ENCODE data around the gene MYBPH. TPM values are rescaled to one million over a fixed set of nuclear protein-coding genes. Genes with fewer than 3 reads are reported as not detected.

Gene MYBPH
- total and polyA plus RNA-seq, 12 donors = 0.64 TPM; not detected in 11

DNA sequence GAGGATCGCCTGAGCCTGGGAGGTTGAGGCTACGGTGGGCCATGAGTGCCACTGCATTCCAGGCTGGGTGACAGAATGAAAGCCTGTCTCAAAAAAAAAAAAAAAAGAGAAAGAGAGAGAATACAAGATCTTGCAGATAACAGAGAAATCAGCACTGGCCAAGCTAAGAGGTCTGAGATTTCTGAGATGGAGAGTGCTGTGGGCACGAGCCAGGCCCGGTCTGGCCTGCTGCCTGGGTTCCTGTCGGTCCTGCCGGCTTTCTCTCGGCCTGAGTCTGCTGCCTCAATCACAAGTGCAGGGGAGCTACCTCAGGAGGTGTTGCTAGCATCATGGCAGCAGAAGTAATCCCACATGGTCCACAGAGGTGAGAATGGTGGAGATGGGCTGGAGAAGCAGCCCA, 29.1 kb downstream of the MYBPH start:
- no peaks in the 10 kb centered on the region for H3K27me3 ChIP-seq
- no peak overlapping the region for H3K4me3 ChIP-seq
- no peaks in the 10 kb centered on the region for H3K36me3 ChIP-seq (replicated peaks in 1 of 2)
- H3K4me1 ChIP-seq (replicated peaks in 1 of 2) = no peaks in the 10 kb centered on the region
- no peak for DNase-seq
- intact Hi-C loops (cut with DNase I) = no loop called here
- no peaks in the 10 kb centered on the region for H3K9me3 ChIP-seq (replicated peaks in 1 of 3)
- WGBS, 4 donors = 78 to 91% (median 84%) methylated on average over 6 to 7 of the region's 7 CpGs
- no peak for TF ChIP-seq POLR2A (IDR thresholded peaks at IDR 0.05)
- TF ChIP-seq, protein P1, sequence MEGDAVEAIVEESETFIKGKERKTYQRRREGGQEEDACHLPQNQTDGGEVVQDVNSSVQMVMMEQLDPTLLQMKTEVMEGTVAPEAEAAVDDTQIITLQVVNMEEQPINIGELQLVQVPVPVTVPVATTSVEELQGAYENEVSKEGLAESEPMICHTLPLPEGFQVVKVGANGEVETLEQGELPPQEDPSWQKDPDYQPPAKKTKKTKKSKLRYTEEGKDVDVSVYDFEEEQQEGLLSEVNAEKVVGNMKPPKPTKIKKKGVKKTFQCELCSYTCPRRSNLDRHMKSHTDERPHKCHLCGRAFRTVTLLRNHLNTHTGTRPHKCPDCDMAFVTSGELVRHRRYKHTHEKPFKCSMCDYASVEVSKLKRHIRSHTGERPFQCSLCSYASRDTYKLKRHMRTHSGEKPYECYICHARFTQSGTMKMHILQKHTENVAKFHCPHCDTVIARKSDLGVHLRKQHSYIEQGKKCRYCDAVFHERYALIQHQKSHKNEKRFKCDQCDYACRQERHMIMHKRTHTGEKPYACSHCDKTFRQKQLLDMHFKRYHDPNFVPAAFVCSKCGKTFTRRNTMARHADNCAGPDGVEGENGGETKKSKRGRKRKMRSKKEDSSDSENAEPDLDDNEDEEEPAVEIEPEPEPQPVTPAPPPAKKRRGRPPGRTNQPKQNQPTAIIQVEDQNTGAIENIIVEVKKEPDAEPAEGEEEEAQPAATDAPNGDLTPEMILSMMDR (IDR thresholded peaks at IDR 0.05) = no peak
- no peak overlapping the region for H3K27ac ChIP-seq

- Histone ChIP-seq H3K4me1 (replicated peaks in 1 of 2) (no peaks in the 10 kb centered on the region), H3K36me3 (replicated peaks in 1 of 2) (no peaks in the 10 kb centered on the region), H3K4me3 (no peak overlapping the region), H3K27me3 (no peaks in the 10 kb centered on the region), H3K27ac (no peak overlapping the region), H3K9me3 (replicated peaks in 1 of 3) (no peaks in the 10 kb centered on the region)
- DNase-seq = no peak
- intact Hi-C loops (cut with DNase I) = no loop called here
- 74 to 100% (median 94%) methylated on average over 2 of the region's 2 CpGs for WGBS, 4 donors
- TF ChIP-seq, protein P1 (IDR thresholded peaks at IDR 0.05) = no peak
- TF ChIP-seq POLR2A (IDR thresholded peaks at IDR 0.05) = no peak
Measured at GRCh38 chr1:203146042-203146369, 29.6 kb downstream of the MYBPH start.

DNA sequence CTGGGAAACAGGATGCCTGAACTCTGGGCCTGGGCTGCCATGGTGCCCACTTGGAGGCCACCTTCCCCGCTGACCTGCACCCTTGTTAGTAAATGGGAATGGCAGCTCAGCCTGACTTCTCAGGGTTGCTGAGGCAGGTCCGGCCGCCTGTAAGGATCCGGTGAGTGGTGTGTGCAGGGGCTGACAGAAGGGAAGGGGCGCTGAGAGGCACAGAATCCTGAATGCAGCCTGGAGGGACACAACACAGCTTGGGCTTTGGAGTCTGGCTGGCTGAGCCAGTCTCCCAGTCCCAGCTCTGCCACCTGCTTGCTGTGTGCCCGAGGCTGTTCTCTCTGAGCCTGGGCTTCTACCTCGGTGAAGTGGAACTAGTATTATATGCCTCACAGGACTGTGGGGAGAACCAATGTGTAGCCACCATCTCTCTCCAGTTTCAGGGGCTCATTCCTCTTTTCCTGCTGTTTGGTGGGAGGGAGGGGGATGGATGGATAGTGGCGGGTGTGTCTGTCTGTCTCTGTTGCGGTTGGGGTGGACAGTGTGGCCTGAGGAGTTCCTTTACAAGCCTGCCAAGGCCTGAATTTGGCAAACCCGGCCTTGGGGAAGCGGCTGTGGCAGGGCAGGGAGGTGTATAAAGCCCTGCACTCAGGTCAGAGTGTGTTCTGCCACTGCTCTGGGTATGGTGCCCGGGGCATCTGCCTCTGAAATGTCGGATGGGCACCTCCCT, 30.1 kb downstream of the MYBPH start:
- no peak for DNase-seq
- intact Hi-C loops (cut with DNase I) = no loop called here
- H3K27me3 ChIP-seq = no peaks in the 10 kb centered on the region
- no peaks in the 10 kb centered on the region for H3K4me1 ChIP-seq (replicated peaks in 1 of 2)
- no peaks in the 10 kb centered on the region for H3K36me3 ChIP-seq (replicated peaks in 1 of 2)
- H3K4me3 ChIP-seq = no peak overlapping the region
- 79 to 100% (median 88%) methylated on average over 1 to 13 of the region's 13 CpGs for WGBS, 4 donors
- H3K27ac ChIP-seq = no peak overlapping the region
- no peak for TF ChIP-seq POLR2A (IDR thresholded peaks at IDR 0.05)
- TF ChIP-seq, protein P1 (IDR thresholded peaks at IDR 0.05) = no peak
- H3K9me3 ChIP-seq (replicated peaks in 1 of 3) = no peaks in the 10 kb centered on the region

DNA sequence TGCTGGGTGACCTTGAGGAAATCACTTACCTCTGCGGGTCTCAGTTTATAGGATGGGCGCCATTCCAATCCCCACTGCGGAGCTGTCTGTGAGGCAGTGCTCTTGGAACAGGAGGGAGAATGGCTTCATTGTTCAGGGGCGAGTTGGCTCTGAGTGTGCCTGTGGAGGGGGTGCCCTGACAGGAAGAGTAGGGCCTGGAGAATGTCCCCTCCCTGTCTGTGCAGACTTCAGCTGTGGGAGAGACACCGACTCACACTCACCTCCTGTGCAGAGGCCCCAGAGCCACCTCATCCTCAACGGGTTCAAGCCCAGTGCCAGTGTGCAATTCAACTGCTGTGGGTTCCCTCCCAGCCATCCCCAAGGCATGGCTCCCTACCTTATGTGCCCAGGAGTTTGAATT, 31.0 kb downstream of the MYBPH start:
- no peak for DNase-seq
- H3K4me1 ChIP-seq (replicated peaks in 1 of 2) = no peaks in the 10 kb centered on the region
- no peak overlapping the region for H3K27ac ChIP-seq
- H3K4me3 ChIP-seq = no peak overlapping the region
- intact Hi-C loops (cut with DNase I) = no loop called here
- no peaks in the 10 kb centered on the region for H3K9me3 ChIP-seq (replicated peaks in 1 of 3)
- TF ChIP-seq, protein P1 (IDR thresholded peaks at IDR 0.05) = no peak
- TF ChIP-seq POLR2A (IDR thresholded peaks at IDR 0.05) = no peak
- H3K27me3 ChIP-seq = no peaks in the 10 kb centered on the region
- WGBS, 4 donors = 59 to 73% (median 63%) methylated on average over 6 of the region's 6 CpGs
- no peaks in the 10 kb centered on the region for H3K36me3 ChIP-seq (replicated peaks in 1 of 2)

All from adrenal gland (tissue), 12 donors.